GM18873 (cell line): Measurements from ENCODE around the gene CDX1.

Experiments
- ATAC-seq: cut with Tn5 transposase; IDR thresholded peaks from one replicate; pipeline ENCODE4 v1.9.1; 2021; ENCODE audit warnings: mild to moderate bottlenecking, moderate library complexity, moderate number of reproducible peaks; ENCODE audit not compliant: unreplicated experiment, low FRiP score

The CDX1 gene

DNA sequence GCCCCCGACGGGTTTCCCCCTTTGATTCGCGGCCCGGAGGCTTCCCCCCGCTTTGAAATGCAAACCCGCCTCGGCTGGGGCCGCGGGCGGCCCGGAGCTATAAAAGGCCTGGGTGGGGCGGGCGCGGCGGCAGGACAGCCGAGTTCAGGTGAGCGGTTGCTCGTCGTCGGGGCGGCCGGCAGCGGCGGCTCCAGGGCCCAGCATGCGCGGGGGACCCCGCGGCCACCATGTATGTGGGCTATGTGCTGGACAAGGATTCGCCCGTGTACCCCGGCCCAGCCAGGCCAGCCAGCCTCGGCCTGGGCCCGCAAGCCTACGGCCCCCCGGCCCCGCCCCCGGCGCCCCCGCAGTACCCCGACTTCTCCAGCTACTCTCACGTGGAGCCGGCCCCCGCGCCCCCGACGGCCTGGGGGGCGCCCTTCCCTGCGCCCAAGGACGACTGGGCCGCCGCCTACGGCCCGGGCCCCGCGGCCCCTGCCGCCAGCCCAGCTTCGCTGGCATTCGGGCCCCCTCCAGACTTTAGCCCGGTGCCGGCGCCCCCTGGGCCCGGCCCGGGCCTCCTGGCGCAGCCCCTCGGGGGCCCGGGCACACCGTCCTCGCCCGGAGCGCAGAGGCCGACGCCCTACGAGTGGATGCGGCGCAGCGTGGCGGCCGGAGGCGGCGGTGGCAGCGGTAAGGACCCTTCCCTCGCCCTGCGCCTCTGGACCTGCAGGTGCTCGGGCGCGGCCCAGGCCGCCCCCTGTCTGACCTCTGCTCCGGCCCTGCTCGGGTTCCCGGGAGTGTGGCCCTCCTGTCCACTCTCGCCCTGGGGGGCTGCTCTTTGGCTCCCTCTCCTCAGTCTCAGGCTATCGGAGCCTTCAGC is at the start of gene CDX1:
Gene CDX1, plus strand, starts transcription at position 129 of the 862 bp plus-strand sequence. Its CDS starts 99 bp downstream, at position 228.
- no peak for ATAC-seq

DNA sequence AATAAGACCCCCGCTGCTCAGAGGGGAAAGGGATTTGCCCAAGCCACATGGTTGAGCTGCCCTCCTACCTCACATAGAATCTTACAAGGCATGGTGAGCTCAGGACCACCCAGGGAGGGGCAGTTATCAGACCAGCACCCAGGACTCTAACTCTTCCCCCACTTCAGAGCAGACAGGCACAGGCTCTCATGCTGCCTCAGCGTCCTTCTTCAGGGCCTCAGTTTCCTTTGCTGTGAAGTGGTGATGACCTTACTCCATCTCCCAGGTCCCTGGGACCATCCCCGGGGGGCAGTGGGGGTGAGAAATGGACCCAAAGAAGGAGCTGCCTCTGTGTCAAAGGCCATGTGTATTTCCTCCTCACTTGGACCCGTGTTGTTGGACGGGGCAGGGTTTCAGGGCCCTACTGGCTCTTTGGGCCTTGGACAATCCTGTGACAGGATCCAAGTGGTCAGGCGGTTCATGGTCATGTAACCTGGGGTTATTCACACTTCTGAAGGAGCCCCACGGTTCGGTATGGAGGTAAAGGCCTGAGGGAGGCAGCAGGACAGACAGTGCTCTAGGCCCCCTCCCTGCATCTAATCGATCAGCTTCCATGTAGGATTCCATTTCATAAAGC is 48.5 kb upstream of the CDX1 start:
- ATAC-seq, result no peak

DNA sequence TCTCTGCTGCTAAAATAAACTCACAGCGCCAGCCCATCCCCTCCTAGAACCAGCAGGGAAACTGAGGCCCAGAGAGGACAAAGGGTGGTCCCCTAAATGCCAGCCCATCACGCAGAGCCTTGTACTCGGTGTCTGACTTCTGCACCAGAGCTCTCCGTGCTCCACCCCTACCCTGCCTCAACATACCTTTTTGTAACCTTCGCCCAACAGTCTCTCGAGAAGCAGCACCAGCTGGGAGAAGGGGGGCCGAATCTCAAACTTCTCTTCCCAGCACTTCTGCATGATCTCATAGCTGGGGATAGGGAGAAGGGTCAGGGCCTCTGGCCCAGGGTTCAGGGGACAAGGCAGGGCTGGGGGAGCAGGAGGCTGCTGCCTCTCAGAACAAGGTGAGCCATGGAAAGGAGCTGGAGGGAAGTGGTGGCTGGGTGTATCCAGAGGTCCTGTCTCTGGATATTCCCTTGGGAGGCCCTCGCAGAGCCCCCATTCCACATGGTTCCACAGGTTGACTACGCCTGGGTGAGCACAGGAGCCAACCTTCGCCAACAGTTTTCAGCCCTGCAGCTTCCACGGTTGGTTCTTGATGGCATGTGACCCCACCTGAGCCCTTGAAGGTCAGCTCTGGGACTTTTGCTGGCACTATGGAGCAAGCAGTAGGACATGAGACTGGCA is 47.9 kb upstream of the CDX1 start:
- ATAC-seq, result no peak

DNA sequence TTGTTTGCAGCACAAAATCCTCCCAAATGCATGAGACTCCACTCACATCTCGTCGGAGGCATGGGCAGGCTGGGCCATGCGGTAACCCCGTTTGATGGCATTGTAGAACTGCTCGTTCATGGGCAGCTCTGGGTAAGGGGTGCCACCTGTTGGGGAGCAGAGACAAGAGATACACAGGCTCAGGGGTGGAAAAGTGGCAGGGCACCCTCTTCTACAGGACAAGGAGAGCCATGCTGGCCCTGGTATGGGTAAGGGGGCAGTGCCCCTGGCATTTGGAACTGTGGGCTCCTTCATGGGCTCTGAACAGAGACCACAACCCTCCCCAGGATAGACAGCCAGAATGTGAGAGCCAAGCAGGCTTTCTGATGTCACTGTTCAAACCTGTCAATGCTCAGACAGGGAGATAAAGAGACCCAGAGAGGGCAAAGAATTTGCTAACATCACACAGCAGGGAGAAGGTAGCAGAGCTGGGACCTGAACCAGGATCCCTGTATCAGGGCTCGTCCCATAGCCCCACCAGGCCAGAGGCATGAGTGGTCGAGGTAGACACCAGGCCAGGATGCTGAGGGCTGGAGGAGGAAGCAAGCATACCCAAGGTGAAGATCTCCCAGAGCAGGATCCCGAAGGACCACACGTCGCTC is 47.0 kb upstream of the CDX1 start:
- no peak for ATAC-seq

DNA sequence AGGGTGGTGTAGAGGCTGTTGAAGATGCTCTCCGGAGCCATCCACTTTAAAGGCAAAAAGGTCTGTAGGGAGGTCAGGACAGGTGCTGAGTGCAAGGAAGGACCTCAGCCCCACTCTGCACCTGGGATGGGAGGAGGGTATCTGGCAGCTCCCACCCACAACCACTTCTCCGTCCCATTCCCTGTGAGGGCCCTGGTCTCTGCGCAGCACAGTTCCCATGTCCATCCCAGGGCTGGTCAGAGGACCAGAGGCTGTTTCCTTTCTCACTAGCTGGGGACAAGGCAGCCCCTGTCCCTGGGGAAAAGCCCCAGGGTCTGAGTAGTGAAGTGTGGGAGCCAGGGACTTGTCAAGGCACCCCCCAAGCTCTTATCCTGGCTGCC is 46.5 kb upstream of the CDX1 start:
- no peak for ATAC-seq

DNA sequence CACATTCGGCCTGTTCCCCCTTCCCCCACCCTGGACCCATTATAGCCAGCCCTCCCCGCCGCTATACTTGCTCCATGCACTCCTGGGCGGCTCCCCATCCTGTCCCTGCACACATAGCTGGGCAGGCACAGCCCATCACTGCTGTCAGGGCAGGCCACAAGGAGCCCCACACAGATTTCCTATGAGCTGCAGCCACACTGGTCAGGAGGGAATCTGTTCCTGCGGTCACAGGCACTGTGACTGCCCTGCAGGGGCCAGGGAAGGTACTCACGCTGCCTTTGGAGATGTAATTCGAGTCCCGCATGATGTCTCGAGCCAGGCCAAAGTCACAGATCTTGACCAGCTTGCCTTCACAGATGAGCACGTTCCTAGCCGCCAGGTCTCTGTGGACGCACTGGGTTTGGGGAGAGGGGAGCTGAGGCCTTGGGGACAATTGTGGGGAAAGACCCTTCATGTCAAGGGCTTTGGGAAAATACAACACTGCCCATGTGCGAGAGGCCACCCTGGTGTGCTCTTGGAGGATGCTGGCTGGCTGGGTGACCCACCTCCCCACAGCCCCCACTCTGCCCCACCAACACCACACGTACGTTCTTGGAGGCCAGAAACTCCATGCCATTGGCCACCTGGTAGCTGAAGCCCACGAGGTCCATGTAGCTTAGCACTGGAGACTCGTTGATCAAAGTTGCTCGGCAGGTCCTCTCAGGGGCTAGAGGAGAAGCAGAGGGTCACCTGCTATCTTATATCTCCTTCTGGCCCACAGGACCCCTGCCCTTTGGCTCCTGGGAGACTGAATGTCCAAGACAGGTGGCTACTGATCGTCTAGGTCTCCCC is 45.7 kb upstream of the CDX1 start:
- no peak for ATAC-seq

DNA sequence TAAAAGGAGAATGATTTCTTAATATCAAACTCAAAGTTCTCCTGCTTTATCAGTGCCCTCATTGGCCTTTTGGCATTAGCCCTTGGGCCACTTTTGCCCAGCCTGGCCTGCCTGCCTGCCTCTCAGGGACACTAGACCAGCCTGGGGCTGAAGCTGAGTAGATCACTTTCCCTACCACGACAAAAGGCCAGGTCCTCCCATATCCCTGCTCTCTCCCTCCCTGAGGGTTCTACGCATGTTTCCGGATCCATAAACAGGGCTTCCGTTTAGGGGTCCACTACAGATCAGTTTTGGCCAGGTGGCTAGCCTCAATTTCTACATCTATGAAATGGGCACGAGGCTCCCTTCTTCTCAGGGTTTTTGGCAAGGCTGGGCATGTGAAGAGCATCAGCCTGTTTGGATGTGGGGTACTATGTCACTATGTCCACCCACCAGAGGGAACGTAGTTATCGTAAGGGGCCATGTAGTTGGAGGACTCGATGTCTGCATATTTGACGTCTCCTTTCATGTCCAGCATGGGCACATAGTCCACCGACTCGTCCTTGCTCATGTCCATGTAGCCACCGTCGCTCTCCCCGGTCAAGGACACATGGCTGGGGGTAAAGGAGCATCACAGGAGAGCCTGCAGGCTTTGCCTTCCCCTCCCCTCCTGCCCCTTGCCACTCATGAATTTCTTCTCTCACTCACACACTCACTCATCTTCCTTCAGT is 45.0 kb upstream of the CDX1 start:
- ATAC-seq, result no peak

DNA sequence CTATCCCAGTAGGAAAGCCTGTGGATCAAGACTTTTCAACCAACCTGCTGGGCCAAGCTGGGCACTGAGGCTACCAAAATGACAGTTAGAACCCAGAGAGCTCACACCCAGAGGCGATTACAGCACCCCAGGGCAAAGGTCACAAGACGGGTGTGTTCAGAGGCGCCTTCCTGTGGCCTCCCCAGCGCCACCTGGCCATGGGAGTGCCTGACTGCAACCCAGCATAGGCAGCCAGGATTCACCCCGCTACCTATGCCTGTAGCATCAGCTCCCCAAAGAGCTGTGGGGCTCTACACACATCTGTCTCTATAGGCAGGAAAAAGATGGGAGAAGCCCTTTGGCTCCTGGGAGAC is 44.4 kb upstream of the CDX1 start:
- ATAC-seq, result no peak

DNA sequence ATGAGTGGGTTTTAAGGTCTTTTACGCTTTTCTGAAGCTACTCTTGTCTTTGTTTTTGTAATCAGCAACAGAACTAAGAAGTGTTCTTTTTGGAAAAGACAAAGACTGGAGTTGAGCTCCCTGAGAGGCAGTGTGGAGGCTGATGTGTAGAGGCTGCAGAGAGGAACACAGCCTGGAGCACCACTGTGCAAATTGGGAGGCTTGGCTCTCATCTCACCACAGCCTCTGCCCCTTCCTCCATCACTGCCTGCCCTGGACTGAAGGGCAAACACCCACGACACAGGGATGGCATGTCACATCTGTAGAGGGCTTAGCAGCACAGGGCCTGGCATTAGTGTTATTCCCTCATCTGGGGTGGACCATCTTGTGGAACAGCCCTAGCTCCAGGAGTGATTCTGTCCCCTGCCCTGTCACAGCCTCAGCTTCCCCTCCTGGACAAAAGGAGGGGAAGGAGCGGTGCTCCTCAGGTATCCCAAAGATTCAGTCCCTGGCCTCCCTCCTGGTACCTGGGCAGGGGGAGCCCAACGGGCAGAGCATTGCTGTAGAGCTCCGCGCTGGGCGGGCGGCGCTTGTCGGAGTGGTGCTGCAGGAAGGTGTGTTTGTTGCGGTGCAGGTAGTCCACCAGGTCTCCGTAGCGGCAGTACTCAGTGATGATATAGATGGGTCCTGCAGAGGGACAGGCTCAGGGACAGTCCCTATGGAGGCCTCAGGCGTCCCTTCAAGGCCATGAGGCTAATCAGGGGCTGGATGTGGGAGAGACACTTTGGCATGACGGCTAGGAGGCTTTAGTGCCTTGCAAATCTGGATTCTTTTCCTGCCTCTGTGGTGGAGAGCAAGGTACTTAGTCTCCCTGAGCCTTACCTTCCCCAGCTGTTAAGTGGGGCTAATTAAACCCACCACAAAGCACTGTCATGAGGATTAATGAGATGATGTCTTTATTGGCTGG is 43.8 kb upstream of the CDX1 start:
- no peak for ATAC-seq

DNA sequence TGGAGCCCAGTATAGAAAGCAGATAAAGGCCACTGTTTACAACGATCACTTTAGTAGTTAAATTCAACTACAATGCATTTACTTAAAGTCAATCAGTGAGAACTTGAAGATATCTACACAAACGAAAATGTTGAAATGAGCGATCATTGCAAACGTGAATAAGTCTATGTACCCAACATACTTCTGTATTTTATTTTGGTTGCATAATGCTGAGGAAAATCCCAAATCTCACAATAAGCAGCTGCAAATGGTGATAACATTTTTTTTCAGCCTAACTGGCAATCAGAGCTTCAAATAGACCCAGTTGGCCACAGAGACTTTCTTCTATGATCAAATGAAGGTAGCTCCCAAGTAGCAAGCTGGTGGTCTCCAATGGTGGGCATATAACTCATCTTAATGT is 43.0 kb upstream of the CDX1 start:
- no peak for ATAC-seq

DNA sequence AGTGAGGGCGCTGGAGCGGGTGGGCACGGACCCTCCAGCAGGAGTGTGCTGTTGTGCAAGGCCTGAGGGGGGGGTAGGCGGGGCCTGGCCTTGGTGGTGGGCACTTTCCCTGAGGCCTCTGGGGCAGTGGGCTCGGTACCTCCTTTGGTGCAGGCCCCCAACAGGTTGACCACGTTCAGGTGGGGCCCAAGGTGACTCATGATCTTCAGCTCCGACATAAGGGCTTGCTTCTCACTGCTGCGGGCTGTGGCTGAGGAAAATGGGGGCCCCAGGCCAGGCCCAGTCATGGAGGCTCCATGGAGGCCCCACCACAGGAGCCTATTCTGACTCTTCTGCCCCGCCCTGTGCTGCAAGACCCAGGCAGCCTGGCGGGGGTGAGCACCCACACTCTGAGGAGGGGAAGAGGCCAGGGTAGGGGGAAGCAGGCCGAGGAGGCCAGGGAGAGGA is 42.4 kb upstream of the CDX1 start:
- ATAC-seq, result no peak

DNA sequence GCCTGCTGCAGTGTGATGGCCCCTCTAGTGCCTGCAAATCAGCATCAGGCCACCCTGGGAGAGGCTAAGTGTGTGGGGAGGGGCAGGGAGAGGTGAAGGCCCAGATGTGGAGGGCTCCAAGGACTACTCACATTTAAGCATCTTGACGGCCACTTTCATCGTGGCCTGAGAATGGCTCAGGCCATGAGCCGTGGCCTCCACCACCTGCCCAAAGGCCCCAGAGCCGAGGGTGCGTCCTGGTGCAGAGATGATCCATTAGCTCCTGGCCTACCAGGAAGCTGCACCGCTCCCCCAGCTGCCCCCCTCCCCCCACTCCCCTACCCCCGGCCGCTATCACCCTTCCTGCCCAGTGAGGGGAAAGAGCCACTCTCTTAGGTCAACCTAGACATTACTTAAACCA is 42.0 kb upstream of the CDX1 start:
- no peak for ATAC-seq

DNA sequence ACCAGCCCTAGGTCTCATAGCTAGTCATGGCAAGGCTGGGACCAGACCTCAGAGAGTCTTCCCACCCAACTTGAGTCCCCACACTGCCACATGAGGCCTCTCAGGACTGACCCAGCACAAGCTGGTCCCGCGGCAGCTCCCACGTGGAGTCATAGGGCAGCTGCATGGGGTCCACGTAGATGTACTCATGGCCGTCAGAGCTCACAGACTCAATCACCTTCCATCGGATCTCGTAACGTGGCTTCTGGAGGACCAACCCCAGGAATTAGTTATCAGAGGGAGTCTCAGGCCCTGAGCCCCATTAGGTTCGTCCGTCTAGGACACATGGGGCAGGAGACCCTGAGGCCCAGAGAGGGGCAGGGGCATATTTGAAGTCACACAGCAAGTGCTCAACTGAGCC is 41.2 kb upstream of the CDX1 start:
- ATAC-seq, result no peak

DNA sequence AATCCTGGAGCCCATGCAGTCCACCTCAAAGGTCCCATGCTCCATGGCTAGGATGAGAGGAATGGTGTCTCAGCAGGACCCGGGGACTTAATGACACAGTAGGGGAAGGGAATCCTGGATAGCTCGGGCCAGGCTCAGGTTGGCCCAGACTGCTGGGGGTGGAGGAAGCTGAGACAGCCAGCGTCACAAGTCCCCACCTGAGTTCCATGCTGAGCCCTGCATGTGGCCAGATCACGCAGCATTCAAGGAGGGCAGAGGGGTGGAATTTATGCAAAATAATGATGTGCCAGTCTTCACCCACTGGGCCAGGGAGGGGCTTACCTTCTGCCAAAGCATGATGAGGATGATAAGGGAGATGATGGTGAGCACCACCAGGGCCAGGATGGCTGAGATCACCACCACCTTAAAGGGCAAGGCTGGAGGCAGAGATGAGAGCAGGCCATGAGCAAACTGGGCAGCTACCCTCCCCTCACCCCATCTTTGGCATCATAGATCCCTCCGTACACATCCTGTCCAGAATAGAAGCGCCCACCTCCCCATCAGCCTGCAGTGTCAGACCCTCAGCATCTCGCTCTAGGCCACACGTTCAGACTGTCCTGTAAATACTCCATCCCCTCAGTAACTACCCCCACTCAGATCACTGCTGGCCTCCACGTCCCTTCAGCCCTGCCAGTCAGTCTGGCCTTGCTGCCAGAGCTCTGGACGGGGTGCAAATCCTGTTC is 40.2 kb upstream of the CDX1 start:
- ATAC-seq, result no peak

DNA sequence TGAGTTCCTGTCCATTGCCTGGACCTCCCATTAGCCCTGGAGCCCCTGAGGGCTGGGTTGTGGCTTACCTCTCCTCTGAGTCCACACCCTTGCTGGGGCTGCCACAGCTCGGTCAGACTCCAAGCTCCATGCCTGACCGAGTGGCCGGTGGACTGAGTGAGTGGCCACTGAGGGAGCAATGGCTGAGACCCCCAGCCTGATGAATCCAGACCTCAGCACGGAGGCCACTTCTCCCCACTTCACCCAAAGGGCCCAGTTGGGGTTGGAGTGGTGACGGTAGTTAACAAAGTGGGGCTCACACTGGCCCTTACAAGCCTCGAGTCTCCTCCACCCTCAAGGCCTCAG is 39.7 kb upstream of the CDX1 start:
- ATAC-seq, result no peak

DNA sequence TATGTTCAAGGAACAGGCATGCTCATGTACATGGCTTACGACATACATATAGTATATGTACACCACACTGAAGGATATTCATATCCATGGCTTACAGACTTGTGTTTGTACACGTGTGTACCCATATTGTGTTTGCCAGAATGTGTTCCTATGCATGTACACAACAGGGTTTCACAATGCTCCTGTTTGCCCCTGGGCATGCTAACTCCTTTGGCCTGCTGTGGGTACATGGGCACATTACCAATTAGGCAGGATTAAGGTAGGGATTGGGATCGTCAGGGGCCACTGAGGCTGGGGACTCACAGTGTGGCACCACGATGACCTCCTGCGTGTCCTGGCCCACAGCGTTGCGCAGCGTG is 37.1 kb upstream of the CDX1 start:
- ATAC-seq, result no peak

DNA sequence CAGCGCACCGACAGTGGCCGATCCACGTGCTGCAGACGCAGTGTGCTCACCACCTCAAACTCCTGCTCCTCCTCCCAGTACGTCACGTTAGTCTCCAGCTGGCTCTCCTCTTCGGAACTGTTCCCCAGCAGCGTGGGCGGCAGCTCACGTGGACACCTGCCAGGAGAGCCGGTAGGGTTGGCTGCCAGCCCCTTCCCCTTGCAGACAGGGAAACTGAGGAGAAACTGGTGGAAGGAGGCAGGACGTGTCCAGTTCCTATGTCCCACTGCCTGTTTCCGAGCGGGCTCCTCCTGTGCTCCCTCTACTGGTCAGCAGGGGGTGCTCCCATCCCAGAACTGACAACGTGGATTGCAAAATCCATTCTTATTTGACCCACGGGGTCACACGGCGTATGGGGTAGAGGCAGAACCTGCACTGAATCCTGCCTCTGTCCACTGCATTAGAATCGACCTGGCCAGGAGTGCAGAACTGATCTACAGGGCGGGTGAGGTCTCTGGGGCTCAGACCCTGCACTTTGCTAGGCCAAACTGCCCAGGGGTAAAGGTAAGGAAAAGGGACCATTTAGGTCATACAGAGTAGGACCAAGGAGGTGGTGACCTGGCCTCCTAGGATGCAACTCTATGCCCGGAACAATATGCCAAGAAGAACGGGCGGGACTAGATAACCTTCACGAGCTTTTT is 36.6 kb upstream of the CDX1 start:
- ATAC-seq, result no peak

DNA sequence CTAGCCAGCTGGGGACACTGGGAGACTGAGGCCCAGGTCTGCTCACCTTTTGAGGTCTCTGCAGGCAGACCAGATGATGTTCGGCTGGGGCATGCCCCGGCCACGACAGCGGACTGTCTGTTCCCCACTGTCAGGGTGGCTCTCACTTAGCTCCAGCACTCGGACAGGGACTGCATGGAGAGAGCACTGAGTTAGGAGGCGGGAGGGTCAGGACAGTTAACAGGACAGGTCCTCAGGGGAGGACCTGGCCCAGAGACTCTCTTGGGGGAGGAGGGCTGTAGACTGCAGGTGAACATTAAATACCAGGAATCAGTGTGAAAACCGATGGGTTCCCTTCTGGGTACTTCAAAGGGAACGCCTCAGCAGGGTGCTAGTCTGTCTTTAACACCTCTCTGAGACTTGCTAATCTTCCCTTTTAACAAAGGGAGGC is 36.1 kb upstream of the CDX1 start:
- ATAC-seq, result no peak
